Smooth muscle cell of bladder (primary cell): ENCODE results near the gene HDAC9. TPM values are rescaled to one million over a fixed set of nuclear protein-coding genes. Genes with fewer than 3 reads are reported as not detected.

Experiments used
- total RNA-seq: library from RNA; depleted of rRNA; stranded (reverse); fragments of >200 nt; gene quantifications from 2 replicates; pipeline ENCODE4 v1.2.3, GENCODE V29; 2014

HDAC9 gene
- total RNA-seq = 2.6 and 5.5 TPM in 2 replicates

GRCh38 chr7:18495412-18496340 lies at the start of gene HDAC9:
TSS of gene HDAC9 (plus strand) at chr7:18495749. CDS start at chr7:18496303, 554 bp downstream.

